ENCODE measurements around the gene ALG1. TPM values are rescaled to one million over a fixed set of nuclear protein-coding genes. Genes with fewer than 3 reads are reported as not detected.
"Not testable (repeated sequence)": the region's sequence is repeated elsewhere in the genome, so short reads cannot be mapped to it uniquely, and the experiment has no call there.

Gene ALG1
- total RNA-seq, 1 experiment from 2014 or later, result 31.4 TPM

GRCh38 chr16:5073279-5073629 is 1.6 kb downstream of the ALG1 start:
- ATAC-seq (no peak), DNase-seq (ENCODE audit: low spot score) (no peak)
- CTCF ChIA-PET, result interaction anchor here (1.8 kb wide), 1 partner anchor 15 kb away, joined by 15 read pairs; no protein-coding TSS in a partner anchor
- Mint-ChIP-seq H3K27ac (no peak overlapping the region), H3K9me3 (no peaks in the 10 kb centered on the region), H3K27me3 (ENCODE audit: low read depth) (peaks cover 3% of the 10 kb centered on the region; the same call in 1 of the 2 replicates), H3K4me3 (peak overlapping the region; percentile 93), H3K36me3 (peaks cover 27% of the 10 kb centered on the region), H3K4me1 (peaks cover 12% of the 10 kb centered on the region)
- POLR2A ChIA-PET, result no interaction called here
- TF ChIP-seq ZNF219 (CRISPR knock-in tag; IDR thresholded peaks at IDR 0.05; ENCODE audit: borderline replicate concordance) (no peak), AR (CRISPR knock-in tag; IDR thresholded peaks at IDR 0.05) (no peak), OVOL2 (CRISPR knock-in tag; IDR thresholded peaks at IDR 0.05; ENCODE audit: borderline replicate concordance) (no peak), TEAD1 (CRISPR knock-in tag; IDR thresholded peaks at IDR 0.05) (no peak), TP53 (CRISPR knock-in tag; IDR thresholded peaks at IDR 0.05) (no peak)

- H3K27me3 Mint-ChIP-seq (ENCODE audit: low read depth); CTCF ChIA-PET; POLR2A ChIA-PET; DNase-seq (ENCODE audit: low spot score); H3K27ac Mint-ChIP-seq; ATAC-seq; H3K9me3 Mint-ChIP-seq; H3K4me3 Mint-ChIP-seq: not testable (repeated sequence)
- Mint-ChIP-seq H3K36me3 (peaks cover 27% of the 10 kb centered on the region), H3K4me1 (peaks cover 12% of the 10 kb centered on the region)
Observed at GRCh38 chr16:5073771-5074170, 2.1 kb downstream of the ALG1 start.

DNA sequence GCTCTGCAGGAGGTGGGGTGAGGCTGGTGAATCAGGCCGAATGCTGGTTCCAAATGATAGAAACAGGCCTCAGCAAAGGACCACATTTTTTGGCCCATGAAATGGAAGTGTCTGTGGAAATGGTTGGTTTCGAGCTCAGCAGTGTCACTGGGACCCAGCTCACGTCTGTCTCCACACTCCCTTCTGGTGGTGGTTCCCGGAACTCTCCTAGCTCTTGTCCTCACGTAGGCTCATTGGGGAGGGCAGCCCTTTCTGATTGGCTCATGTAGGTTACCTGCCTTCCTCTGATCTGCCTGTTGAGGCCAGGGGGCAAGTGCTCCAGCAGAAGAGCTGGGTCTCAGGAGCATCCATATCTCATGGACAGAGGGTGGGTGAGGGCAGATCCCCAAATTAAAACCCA is 4.0 kb downstream of the ALG1 start:
- H3K36me3 Mint-ChIP-seq, result peaks cover 33% of the 10 kb centered on the region
- H3K4me1 Mint-ChIP-seq, result peaks cover 12% of the 10 kb centered on the region
- H3K9me3 Mint-ChIP-seq, result no peaks in the 10 kb centered on the region
- TF ChIP-seq ZNF671 (CRISPR knock-in tag; IDR thresholded peaks at IDR 0.05), result no peak
- DNase-seq (ENCODE audit: low spot score) (no peak), ATAC-seq (peak; percentile 78)
- no peaks in the 10 kb centered on the region for H3K27me3 Mint-ChIP-seq (ENCODE audit: low read depth)
- no peak overlapping the region for H3K27ac Mint-ChIP-seq
- ChIA-PET POLR2A (interaction anchor here (0.5 to 0.6 kb wide), 2 partner anchors 62 to 248 kb away, joined by 3 to 5 read pairs; no protein-coding TSS in a partner anchor), CTCF (interaction anchor here (0.7 to 3.0 kb wide), 15 partner anchors 9 to 425 kb away, joined by 3 to 24 read pairs (median 4); partner anchors contain the start of gene SEC14L5)
- H3K4me3 Mint-ChIP-seq, result no peak overlapping the region

GRCh38 chr16:5077304-5077703 is 5.7 kb downstream of the ALG1 start:
- DNase-seq (ENCODE audit: low spot score), result no peak
- ATAC-seq, result no peak
- TF ChIP-seq, protein P1, sequence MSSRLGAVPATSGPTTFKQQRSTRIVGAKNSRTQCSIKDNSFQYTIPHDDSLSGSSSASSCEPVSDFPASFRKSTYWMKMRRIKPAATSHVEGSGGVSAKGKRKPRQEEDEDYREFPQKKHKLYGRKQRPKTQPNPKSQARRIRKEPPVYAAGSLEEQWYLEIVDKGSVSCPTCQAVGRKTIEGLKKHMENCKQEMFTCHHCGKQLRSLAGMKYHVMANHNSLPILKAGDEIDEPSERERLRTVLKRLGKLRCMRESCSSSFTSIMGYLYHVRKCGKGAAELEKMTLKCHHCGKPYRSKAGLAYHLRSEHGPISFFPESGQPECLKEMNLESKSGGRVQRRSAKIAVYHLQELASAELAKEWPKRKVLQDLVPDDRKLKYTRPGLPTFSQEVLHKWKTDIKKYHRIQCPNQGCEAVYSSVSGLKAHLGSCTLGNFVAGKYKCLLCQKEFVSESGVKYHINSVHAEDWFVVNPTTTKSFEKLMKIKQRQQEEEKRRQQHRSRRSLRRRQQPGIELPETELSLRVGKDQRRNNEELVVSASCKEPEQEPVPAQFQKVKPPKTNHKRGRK (CRISPR knock-in tag; IDR thresholded peaks at IDR 0.05; ENCODE audit: borderline replicate concordance), result no peak
- no peak for TF ChIP-seq HMGA2 (CRISPR knock-in tag; IDR thresholded peaks at IDR 0.05)
- TF ChIP-seq ZNF219 (CRISPR knock-in tag; IDR thresholded peaks at IDR 0.05; ENCODE audit: borderline replicate concordance), result no peak
- Mint-ChIP-seq H3K36me3 (peaks cover 36% of the 10 kb centered on the region), H3K27ac (no peak overlapping the region), H3K9me3 (no peaks in the 10 kb centered on the region), H3K4me1 (peaks cover 10% of the 10 kb centered on the region), H3K27me3 (ENCODE audit: low read depth) (no peaks in the 10 kb centered on the region), H3K4me3 (no peak overlapping the region)
- CTCF ChIA-PET, result interaction anchor here (2.6 to 3.0 kb wide), 2 partner anchors 19 to 52 kb away, joined by 7 to 19 read pairs; no protein-coding TSS in a partner anchor
- POLR2A ChIA-PET, result no interaction called here

GRCh38 chr16:5078626-5079025 is 7.0 kb downstream of the ALG1 start:
- no peak for ATAC-seq
- peaks cover 36% of the 10 kb centered on the region for H3K36me3 Mint-ChIP-seq
- no peak overlapping the region for H3K27ac Mint-ChIP-seq

GRCh38 chr16:5080461-5080860 is 8.8 kb downstream of the ALG1 start:
- ATAC-seq; H3K27ac Mint-ChIP-seq; H3K4me3 Mint-ChIP-seq; H3K9me3 Mint-ChIP-seq; CTCF ChIA-PET; H3K27me3 Mint-ChIP-seq (ENCODE audit: low read depth); DNase-seq (ENCODE audit: low spot score); H3K4me1 Mint-ChIP-seq; POLR2A ChIA-PET: not testable (repeated sequence)
- H3K36me3 Mint-ChIP-seq, result peaks cover 34% of the 10 kb centered on the region

More at GRCh38 chr16:5078626-5079025, 7.0 kb downstream of the ALG1 start:
- no peaks in the 10 kb centered on the region for H3K9me3 Mint-ChIP-seq
- no peak for DNase-seq (ENCODE audit: low spot score)
- CTCF ChIA-PET, result no interaction called here
- POLR2A ChIA-PET, result no interaction called here
- H3K4me3 Mint-ChIP-seq, result no peak overlapping the region
- H3K4me1 Mint-ChIP-seq, result no peaks in the 10 kb centered on the region
- H3K27me3 Mint-ChIP-seq (ENCODE audit: low read depth), result no peaks in the 10 kb centered on the region
- TF ChIP-seq E2F1 (CRISPR knock-in tag; IDR thresholded peaks at IDR 0.05), result no peak
- no peak for TF ChIP-seq SP1 (CRISPR knock-in tag; conservative IDR thresholded peaks at IDR 0.05)

DNA sequence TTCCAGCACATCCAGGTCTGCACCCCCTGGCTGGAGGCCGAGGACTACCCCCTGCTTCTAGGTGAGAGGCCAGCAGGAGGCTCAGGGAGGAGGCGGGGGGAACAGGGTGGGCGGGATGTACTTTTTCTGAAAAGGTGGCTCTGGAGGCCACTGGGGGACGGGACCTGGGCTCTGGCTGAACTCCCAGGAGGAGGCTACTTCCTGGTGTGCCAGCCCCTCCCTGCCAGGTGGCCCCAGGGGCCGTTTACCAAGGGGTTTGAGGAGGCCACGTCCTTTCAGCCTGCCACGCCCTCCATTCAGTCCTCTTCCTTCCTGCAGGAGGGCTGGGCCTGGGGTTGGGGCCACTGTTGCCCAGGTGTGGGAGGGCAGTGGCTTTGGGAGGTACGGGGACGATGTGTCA is 9.4 kb downstream of the ALG1 start:
- POLR2A ChIA-PET; H3K27me3 Mint-ChIP-seq (ENCODE audit: low read depth); ATAC-seq; H3K4me3 Mint-ChIP-seq; DNase-seq (ENCODE audit: low spot score); H3K9me3 Mint-ChIP-seq; CTCF ChIA-PET; H3K4me1 Mint-ChIP-seq; H3K27ac Mint-ChIP-seq: not testable (repeated sequence)
- H3K36me3 Mint-ChIP-seq, result peaks cover 30% of the 10 kb centered on the region

DNA sequence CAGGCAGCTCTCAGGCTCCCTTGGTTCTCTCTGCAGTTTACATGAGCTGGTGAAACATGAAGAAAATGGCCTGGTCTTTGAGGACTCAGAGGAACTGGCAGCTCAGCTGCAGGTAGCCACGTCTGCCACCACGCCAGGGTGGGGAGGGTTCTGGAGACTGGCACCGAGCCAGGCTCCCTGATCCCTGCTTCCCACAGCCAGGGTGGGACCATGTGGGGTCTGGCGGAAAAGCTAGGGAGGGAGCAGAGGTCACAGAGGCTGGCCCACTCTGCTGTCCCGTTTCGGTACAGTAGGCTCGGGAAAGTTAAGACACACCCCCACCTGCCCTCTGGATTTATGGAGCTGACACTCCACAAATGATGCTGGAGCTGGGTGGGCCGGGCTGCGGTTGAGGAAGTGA is 12.0 kb downstream of the ALG1 start:
- ATAC-seq; H3K4me3 Mint-ChIP-seq; H3K4me1 Mint-ChIP-seq; H3K9me3 Mint-ChIP-seq; H3K27me3 Mint-ChIP-seq (ENCODE audit: low read depth); DNase-seq (ENCODE audit: low spot score); H3K27ac Mint-ChIP-seq: not testable (repeated sequence)
- POLR2A ChIA-PET, result interaction anchor here (1.5 kb wide), 1 partner anchor 25 kb away, joined by 4 read pairs; no protein-coding TSS in a partner anchor
- H3K36me3 Mint-ChIP-seq, result peaks cover 33% of the 10 kb centered on the region
- CTCF ChIA-PET, result interaction anchor here (1.5 to 2.0 kb wide), 3 partner anchors 24 to 125 kb away, joined by 10 to 31 read pairs (median 15); partner anchors contain the start of gene SEC14L5
